Cardiac muscle cell (in vitro differentiated cells and primary cell): Measurements from ENCODE around the gene PPP1R14B. TPM values are rescaled to one million over a fixed set of nuclear protein-coding genes. Genes with fewer than 3 reads are reported as not detected.

Source experiments
- DNase-seq, 2 donors: peaks; one replicate each; pipeline versions ENCODE4 v3.0.0 to v3.0.0-alpha.2; 2010 to 2017; ENCODE audit warnings: low read depth in 1 of 2, low spot score in 1 of 2
- H3K27ac ChIP-seq: fragments of 200-600 bp; sonication (generic); 2 replicates; pipeline ENCODE4 v1.5.1; 2016
- H3K27me3 ChIP-seq: fragments of 200-600 bp; sonication (generic); 2 replicates; pipeline ENCODE4 v1.6.0; 2016; ENCODE audit warnings: control low read depth
- H3K36me3 ChIP-seq: fragments of 200-600 bp; sonication (generic); 2 replicates; pipeline ENCODE4 v1.5.1; 2016; ENCODE audit warnings: control low read depth
- H3K4me1 ChIP-seq: fragments of 200-600 bp; sonication (generic); 2 replicates; pipeline ENCODE4 v1.8.1; 2017; ENCODE audit warnings: low read depth, mild to moderate bottlenecking, mixed run types
- H3K4me3 ChIP-seq: fragments of 200-600 bp; sonication (generic); 2 replicates; pipeline ENCODE4 v1.5.1; 2016; ENCODE audit warnings: mild to moderate bottlenecking
- H3K9me3 ChIP-seq: fragments of 200-600 bp; sonication (generic); 2 replicates; pipeline ENCODE4 v1.5.1; 2017; ENCODE audit warnings: low read depth, mild to moderate bottlenecking, control low read depth
- polyA plus RNA-seq: library from polyadenylated mRNA; unstranded; fragments of >200 nt; fragmentation: Nextera tagmentation; extraction: Ambion mirVana; gene quantifications from 2 replicates; pipeline ENCODE4 v1.2.1, GENCODE V29; 2016
- total RNA-seq: library from RNA; depleted of rRNA; stranded (reverse); fragments of >200 nt; gene quantifications from 2 replicates; pipeline ENCODE4 v1.2.3, GENCODE V29; 2016
- TF ChIP-seq, protein P1 (sequence below): IDR thresholded peaks from 2 replicates; pipeline ENCODE4 v1.5.1; 2012; ENCODE audit warnings: low read depth, mild to moderate bottlenecking, low read length

The PPP1R14B gene
- total and polyA plus RNA-seq, 2 experiments from 2014 or later, result 220 to 288 TPM

DNA sequence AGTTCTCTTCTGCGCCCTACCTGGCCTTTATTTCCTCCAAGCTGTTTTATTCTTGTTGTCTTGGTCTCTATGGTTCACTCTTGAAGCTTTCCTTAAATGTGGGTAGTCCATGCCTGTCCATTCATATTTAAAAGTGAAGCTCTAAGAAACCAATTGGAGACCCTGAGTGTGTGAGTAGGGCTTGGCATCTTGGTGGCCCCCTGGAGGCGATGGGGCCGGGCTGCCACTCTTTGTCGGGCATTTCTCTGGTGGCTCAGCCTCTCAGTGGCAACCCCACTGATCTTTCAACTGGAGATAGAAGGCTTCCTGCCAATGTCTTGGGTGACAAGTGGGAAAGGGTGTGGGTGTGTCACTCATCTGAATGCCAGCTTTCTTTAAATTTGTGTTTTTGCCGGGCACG, 29.9 kb downstream of the PPP1R14B start:
- DNase-seq, result no peak
- H3K4me3 ChIP-seq, result no peak overlapping the region
- H3K9me3 ChIP-seq, result no peaks in the 10 kb centered on the region
- H3K27me3 ChIP-seq, result no peaks in the 10 kb centered on the region
- no peaks in the 10 kb centered on the region for H3K36me3 ChIP-seq
- no peak overlapping the region for H3K27ac ChIP-seq
- TF ChIP-seq, protein P1, sequence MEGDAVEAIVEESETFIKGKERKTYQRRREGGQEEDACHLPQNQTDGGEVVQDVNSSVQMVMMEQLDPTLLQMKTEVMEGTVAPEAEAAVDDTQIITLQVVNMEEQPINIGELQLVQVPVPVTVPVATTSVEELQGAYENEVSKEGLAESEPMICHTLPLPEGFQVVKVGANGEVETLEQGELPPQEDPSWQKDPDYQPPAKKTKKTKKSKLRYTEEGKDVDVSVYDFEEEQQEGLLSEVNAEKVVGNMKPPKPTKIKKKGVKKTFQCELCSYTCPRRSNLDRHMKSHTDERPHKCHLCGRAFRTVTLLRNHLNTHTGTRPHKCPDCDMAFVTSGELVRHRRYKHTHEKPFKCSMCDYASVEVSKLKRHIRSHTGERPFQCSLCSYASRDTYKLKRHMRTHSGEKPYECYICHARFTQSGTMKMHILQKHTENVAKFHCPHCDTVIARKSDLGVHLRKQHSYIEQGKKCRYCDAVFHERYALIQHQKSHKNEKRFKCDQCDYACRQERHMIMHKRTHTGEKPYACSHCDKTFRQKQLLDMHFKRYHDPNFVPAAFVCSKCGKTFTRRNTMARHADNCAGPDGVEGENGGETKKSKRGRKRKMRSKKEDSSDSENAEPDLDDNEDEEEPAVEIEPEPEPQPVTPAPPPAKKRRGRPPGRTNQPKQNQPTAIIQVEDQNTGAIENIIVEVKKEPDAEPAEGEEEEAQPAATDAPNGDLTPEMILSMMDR, result no peak
- no peaks in the 10 kb centered on the region for H3K4me1 ChIP-seq

DNA sequence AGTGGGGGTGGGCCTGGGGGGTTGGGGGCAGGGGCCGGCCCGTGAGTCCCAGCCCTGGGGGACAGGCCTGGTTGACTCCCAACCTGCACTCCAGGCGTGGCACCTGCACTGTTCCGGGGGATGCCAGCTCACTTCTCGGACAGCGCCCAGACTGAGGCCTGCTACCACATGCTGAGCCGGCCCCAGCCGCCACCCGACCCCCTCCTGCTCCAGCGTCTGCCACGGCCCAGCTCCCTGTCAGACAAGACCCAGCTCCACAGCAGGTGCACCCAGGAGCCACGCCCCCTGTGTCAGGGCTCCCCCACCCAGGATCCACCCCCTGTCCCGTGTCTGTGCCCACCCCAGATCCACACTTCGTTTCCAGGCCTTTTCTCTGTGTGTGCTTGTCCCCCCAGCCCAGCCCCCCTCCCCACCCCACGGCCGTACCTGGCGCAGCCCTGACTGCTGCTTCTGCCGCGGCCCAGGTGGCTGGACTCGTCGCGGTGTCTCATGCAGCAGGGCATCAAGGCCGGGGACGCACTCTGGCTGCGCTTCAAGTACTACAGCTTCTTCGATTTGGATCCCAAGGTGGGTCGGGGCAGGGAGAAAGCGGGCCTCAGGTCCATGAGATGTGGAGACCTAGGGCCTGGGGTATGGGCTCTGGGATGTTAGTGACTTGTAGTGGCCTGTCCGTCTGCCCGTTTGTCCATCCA, 35.4 kb downstream of the PPP1R14B start:
- Histone ChIP-seq H3K36me3 (no peaks in the 10 kb centered on the region), H3K9me3 (no peaks in the 10 kb centered on the region), H3K27me3 (no peaks in the 10 kb centered on the region), H3K4me3 (no peak overlapping the region), H3K27ac (no peak overlapping the region), H3K4me1 (no peaks in the 10 kb centered on the region)
- no peak for DNase-seq
- TF ChIP-seq, protein P1, result no peak

DNA sequence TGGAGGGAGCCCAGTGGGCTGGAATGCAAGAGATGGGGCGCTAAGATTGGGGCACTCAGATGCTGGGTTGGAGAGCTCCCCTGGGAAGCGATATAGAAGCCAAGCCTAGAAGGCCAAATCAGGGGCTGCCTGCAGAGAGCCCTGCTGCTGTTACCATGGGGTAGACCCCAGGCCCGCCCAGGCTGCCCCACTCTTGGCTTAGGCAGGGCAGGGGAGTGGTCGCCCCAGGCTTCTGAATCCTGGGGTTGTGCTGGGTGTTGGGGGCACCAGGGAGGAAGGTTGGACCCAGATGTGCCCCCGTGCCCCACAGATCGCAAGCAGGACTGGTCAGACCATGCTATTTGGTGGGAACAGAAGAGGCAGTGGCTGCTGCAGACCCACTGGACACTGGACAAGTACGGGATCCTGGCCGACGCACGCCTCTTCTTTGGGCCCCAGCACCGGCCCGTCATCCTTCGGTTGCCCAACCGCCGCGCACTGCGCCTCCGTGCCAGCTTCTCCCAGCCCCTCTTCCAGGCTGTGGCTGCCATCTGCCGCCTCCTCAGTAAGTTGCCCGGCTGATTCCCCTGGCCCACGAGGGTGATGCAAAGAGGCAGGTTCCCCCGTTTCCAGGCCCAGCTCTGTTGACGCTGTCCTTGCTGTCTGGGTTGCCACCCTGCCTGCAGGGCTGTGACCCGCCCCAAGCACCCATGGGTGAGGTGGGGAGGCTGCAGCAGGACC, 36.3 kb downstream of the PPP1R14B start:
- no peaks in the 10 kb centered on the region for H3K4me1 ChIP-seq
- H3K36me3 ChIP-seq, result no peaks in the 10 kb centered on the region
- H3K9me3 ChIP-seq, result no peaks in the 10 kb centered on the region
- TF ChIP-seq, protein P1, result no peak
- H3K4me3 ChIP-seq, result no peak overlapping the region
- DNase-seq, result no peak
- no peaks in the 10 kb centered on the region for H3K27me3 ChIP-seq
- no peak overlapping the region for H3K27ac ChIP-seq

DNA sequence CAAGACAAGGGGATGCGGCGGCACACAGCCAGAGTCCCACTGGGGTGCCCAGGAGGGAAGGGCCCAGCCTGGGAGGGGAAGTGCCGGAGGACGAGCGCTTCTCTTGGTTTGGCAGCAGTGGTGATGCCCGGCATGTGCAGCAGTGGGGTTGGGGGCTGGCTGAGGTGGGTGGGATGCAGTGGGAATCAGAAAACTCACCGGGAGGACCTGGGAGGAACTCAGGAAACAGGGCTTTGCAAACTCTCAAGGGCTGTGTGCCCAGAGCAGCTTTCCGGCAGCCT, 37.2 kb downstream of the PPP1R14B start:
- no peak overlapping the region for H3K4me3 ChIP-seq
- H3K4me1 ChIP-seq, result no peaks in the 10 kb centered on the region
- TF ChIP-seq, protein P1, result no peak
- H3K27ac ChIP-seq, result no peak overlapping the region
- no peaks in the 10 kb centered on the region for H3K36me3 ChIP-seq
- DNase-seq, result no peak
- no peaks in the 10 kb centered on the region for H3K9me3 ChIP-seq
- H3K27me3 ChIP-seq, result no peaks in the 10 kb centered on the region

DNA sequence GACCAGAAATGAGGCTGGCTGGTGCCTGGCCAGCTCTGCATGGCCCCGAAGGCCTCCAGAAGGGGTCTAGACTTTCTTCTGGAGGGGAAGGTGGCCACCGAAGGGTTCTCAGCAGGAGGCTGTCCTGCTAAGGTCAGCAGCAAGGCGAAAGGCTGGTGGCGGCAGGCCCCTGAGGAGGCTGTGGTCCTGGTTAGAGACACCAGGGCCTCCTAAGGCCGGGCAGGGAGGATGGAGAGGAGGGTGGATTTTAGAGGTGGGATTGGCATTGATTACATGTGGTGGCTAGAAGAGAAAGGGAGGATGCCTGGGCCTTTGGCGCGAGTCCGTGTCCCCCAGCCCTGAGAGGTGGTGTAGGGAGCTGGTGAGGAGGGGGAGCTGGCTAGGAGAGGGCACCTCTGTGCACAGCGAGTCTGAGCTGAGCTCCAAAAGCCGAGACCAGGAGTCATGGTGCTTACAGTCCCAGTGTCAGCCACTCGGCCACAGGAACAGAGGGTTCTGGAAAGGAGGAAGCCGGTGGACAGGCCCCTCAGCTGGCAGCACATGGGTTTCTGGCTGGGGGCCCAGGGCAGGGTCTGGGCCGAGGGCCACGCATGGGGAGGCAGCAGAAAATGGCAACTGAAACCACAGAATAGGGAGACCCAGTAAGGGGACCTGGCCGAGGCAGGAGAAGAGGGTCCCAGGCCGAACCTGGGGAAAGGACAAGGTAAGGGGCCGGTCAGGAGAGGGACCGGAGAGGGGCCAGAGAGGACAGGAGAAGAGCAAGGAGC, 37.8 kb downstream of the PPP1R14B start:
- Histone ChIP-seq H3K4me1 (peaks cover 2% of the 10 kb centered on the region), H3K36me3 (peaks cover 3% of the 10 kb centered on the region), H3K4me3 (no peak overlapping the region), H3K27me3 (no peaks in the 10 kb centered on the region), H3K27ac (no peak overlapping the region), H3K9me3 (no peaks in the 10 kb centered on the region)
- no peak for DNase-seq
- TF ChIP-seq, protein P1, result no peak
